MV-4-11 (cell line): ENCODE results near the gene PSMD6.

ENCODE experiments used
- DNase-seq: peaks from one replicate; lab custom pipeline; 2025; lab: John Stamatoyannopoulos, UW

PSMD6 gene

GRCh38 chr3:64008487-64009351, 14.6 kb downstream of the PSMD6 start:
- DNase-seq: no peak

GRCh38 chr3:64008017-64008416, 15.3 kb downstream of the PSMD6 start:
- no peak for DNase-seq

GRCh38 chr3:64003589-64003988, 19.7 kb downstream of the PSMD6 start:
- DNase-seq: no peak

- DNase-seq: no peak
Observed at GRCh38 chr3:64002233-64002632, 21.1 kb downstream of the PSMD6 start.

- DNase-seq: no peak
Observed at GRCh38 chr3:64000453-64001055, 22.7 kb downstream of the PSMD6 start.

GRCh38 chr3:63998852-63999754, 24.2 kb downstream of the PSMD6 start:
- no peak for DNase-seq

- peak; percentile 66 for DNase-seq
Observed at GRCh38 chr3:63995086-63995485, 28.2 kb downstream of the PSMD6 start.

GRCh38 chr3:63993653-63994079, 29.6 kb downstream of the PSMD6 start:
- DNase-seq: peak; percentile 29

GRCh38 chr3:63992516-63993209, 30.6 kb downstream of the PSMD6 start:
- peak; percentile 57 for DNase-seq

- DNase-seq: no peak
Observed at GRCh38 chr3:63991666-63992065, 31.6 kb downstream of the PSMD6 start.

- DNase-seq: no peak
Observed at GRCh38 chr3:63990733-63991132, 32.6 kb downstream of the PSMD6 start.

GRCh38 chr3:63990204-63990603, 33.1 kb downstream of the PSMD6 start:
- no peak for DNase-seq

GRCh38 chr3:63988943-63989342, 34.4 kb downstream of the PSMD6 start:
- no peak for DNase-seq

- DNase-seq: no peak
Observed at GRCh38 chr3:63986831-63987230, 36.5 kb downstream of the PSMD6 start.

GRCh38 chr3:63986146-63986545, 37.1 kb downstream of the PSMD6 start:
- DNase-seq: no peak

GRCh38 chr3:63984391-63984790, 38.9 kb downstream of the PSMD6 start:
- DNase-seq: no peak

- DNase-seq: peak; percentile 20
Observed at GRCh38 chr3:63981980-63982379, 41.3 kb downstream of the PSMD6 start.

- no peak for DNase-seq
Observed at GRCh38 chr3:63980830-63981498, 42.3 kb downstream of the PSMD6 start.

GRCh38 chr3:63980019-63980418, 43.3 kb downstream of the PSMD6 start:
- no peak for DNase-seq

- DNase-seq: no peak
Observed at GRCh38 chr3:63979093-63979885, 44.0 kb downstream of the PSMD6 start.
